ENCODE data around the gene EBF3.

The EBF3 gene

DNA sequence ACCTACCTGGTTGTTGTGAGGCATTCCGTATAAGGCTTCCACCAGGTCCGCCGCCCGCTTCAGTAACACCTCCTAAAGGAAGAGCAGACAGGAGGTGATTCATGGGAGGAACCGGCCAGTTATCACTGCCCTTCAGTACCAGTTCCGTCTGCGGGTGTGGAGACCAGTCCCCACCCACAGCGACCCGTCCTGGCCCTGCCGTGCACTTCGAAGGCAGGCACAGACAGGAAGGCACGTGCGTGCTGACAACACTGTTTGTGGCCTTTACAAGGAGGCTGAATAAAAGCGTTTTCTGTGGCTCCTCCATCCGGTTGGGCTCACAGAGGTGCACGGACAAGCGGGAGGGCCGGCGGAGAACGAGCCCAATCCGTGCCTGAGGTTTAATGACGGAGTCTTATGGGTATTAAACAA, 120.9 kb downstream of the EBF3 start:
- ChIA-PET CTCF (no interaction called here), POLR2A (no interaction called here)
- DNase-seq (ENCODE audit: extremely low spot score) = no peak
- TF ChIP-seq, protein P1, sequence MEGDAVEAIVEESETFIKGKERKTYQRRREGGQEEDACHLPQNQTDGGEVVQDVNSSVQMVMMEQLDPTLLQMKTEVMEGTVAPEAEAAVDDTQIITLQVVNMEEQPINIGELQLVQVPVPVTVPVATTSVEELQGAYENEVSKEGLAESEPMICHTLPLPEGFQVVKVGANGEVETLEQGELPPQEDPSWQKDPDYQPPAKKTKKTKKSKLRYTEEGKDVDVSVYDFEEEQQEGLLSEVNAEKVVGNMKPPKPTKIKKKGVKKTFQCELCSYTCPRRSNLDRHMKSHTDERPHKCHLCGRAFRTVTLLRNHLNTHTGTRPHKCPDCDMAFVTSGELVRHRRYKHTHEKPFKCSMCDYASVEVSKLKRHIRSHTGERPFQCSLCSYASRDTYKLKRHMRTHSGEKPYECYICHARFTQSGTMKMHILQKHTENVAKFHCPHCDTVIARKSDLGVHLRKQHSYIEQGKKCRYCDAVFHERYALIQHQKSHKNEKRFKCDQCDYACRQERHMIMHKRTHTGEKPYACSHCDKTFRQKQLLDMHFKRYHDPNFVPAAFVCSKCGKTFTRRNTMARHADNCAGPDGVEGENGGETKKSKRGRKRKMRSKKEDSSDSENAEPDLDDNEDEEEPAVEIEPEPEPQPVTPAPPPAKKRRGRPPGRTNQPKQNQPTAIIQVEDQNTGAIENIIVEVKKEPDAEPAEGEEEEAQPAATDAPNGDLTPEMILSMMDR (IDR thresholded peaks at IDR 0.05; ENCODE audit: control extremely low read depth, extremely low read depth, low read depth, missing control alignments) = no peak

DNA sequence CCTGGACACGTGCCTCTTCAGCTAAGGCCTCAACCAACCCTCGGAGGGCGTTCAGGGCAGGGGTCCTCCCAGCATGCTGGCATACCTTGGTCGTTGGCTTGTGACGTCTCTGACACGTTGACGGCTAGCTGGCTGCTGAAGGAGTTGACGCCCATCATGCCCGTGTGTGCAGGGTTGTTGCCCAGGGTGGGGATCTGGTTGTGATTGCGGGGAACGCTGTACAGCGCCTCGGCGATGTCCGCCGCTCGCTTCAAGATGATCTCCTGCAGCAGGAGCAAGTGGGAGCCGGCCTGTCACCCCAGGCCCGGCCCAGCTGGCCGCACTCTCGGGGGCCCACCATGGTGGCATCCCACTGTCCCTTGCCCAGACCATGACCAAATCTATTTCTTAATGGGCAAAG, 122.0 kb downstream of the EBF3 start:
- CTCF ChIA-PET = no interaction called here
- DNase-seq (ENCODE audit: extremely low spot score) = no peak
- TF ChIP-seq, protein P1 (IDR thresholded peaks at IDR 0.05; ENCODE audit: control extremely low read depth, extremely low read depth, low read depth, missing control alignments) = no peak
- POLR2A ChIA-PET = no interaction called here

DNA sequence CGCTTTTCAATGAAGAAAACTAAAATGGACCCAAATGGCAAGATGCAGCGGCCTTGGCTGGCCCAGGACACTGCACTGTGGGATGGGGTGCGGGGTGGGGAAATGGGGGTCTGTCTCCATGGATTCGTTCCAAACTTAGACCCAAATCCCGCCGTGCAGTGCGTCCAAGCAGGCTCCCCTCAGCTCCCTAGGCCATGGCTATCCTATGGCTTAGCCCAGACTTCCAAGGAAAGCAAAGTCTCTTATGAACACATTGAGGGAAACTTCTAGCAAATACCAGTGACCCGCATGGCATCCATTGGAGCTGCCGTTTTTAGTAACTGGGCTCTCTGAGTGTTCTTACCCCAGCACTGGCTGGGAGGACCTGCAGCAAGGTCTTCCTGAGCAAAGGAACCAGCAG, 122.5 kb downstream of the EBF3 start:
- ChIA-PET CTCF (no interaction called here), POLR2A (no interaction called here)
- no peak for DNase-seq (ENCODE audit: extremely low spot score)
- TF ChIP-seq, protein P1 (IDR thresholded peaks at IDR 0.05; ENCODE audit: control extremely low read depth, extremely low read depth, low read depth, missing control alignments) = no peak

DNA sequence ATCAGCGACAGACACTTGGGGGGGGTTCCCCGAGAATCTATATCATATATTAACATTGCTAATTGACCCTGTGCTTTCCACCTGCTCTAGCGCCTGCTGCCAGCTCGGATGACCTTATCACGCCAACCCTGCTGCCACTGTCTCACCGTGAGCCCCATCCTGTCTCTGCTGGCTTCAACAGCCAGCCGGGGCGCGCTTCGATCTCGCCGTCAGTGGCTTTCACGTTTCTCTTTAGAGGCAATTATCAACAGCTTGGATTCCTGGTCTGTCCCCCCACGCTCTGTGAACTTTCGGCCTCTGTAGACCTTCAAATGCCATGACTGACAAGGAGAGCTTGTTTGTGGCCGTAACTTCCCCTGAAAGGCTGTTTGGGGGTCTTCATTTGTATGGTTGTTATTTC, 123.0 kb downstream of the EBF3 start:
- ChIA-PET POLR2A (no interaction called here), CTCF (no interaction called here)
- TF ChIP-seq, protein P1 (IDR thresholded peaks at IDR 0.05; ENCODE audit: control extremely low read depth, extremely low read depth, low read depth, missing control alignments) = no peak
- no peak for DNase-seq (ENCODE audit: extremely low spot score)

DNA sequence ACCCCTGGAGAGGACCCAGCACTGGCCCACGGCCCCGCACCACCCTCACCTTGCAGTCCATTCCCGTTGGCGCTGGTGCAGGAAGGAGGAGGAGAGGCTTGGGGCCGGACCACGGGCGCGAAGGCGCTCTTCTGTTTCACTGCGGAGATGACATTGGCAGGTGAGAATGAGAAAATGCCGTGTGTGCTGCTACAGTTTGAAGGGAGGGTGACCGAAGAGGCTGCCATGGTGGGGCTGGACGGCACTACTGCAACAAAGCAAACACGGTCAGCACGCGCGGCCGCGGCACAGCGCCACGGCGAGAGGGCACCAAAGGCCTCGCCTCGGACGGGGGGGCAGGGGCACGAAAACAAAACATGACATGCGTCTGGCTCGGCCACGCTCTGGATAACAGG, 123.9 kb downstream of the EBF3 start:
- TF ChIP-seq, protein P1 (IDR thresholded peaks at IDR 0.05; ENCODE audit: control extremely low read depth, extremely low read depth, low read depth, missing control alignments) = no peak
- POLR2A ChIA-PET = no interaction called here
- DNase-seq (ENCODE audit: extremely low spot score) = no peak
- CTCF ChIA-PET = no interaction called here

DNA sequence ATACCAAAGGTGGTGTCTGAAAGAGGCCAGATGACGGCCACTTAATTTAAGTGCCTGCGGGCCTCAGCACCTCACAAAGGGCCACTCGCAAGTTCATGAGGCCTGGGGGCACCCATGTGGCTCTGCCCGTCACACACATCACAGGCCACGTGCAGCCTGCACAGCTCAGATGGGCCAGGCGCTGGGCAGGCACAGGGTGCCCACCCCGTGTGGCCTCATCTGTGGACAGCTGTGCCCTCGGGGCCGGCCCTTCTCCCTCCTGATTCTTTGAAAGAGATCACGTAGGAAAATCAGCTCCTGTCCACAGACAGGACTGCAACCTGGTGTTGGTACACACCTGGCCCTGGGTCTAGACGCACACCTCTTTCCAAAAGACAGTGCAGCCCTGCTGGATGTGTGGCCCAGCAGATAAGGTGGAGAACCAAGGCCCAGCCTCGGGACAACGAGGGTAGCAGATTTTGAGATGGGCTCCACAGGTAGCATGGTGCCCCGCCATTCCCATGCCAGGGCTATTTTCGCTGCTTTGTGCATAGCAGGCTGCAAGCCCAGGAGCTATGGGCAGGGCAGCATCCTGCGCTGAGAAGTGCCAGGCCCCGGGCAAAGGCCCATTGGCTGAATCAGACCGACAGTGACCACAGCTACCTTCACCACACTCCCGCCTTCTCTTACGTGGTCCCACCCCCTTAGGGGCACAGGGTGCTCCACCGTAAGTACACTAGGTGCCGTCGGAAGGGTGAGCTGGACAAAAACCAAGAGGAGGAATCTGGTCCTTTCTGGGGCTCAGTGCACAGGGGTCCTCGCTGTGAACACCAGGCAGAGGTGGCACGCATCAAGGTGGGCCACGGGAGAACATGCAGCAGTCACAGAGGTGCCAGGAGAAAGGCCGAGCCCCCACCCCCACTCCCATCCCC, 124.5 kb downstream of the EBF3 start:
- CTCF ChIA-PET = no interaction called here
- no peak for DNase-seq (ENCODE audit: extremely low spot score)
- POLR2A ChIA-PET = no interaction called here
- TF ChIP-seq, protein P1 (IDR thresholded peaks at IDR 0.05; ENCODE audit: control extremely low read depth, extremely low read depth, low read depth, missing control alignments) = no peak
